GM12874 (cell line): ENCODE results near the gene DLG5.

Source experiments
- TF ChIP-seq, protein P1 (sequence below): IDR thresholded peaks from 2 replicates; pipeline ENCODE4 v1.5.1; 2011; ENCODE audit warnings: low read depth, mild to moderate bottlenecking, control low read depth, low read length, moderate library complexity; ENCODE audit not compliant: insufficient read depth

The DLG5 gene

DNA sequence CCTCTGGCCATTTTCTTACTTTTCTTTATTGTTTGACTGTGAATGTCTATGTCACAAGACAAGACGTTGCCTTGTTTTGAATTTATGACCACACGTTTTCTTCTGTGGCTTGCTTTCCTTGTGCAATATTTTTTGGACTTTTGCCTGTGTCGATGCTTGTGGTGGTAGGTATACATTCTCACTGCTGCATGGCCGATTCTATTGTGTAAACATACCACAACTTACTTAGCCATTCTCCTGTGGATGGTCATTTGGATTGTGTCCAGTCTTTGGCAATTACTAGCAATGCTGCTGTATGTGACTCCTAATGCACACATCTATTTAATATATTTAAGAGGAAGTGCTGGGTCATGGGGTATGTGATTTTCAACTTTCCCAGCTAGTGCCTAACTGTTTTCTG, 18.0 kb upstream of the DLG5 start:
- TF ChIP-seq, protein P1, sequence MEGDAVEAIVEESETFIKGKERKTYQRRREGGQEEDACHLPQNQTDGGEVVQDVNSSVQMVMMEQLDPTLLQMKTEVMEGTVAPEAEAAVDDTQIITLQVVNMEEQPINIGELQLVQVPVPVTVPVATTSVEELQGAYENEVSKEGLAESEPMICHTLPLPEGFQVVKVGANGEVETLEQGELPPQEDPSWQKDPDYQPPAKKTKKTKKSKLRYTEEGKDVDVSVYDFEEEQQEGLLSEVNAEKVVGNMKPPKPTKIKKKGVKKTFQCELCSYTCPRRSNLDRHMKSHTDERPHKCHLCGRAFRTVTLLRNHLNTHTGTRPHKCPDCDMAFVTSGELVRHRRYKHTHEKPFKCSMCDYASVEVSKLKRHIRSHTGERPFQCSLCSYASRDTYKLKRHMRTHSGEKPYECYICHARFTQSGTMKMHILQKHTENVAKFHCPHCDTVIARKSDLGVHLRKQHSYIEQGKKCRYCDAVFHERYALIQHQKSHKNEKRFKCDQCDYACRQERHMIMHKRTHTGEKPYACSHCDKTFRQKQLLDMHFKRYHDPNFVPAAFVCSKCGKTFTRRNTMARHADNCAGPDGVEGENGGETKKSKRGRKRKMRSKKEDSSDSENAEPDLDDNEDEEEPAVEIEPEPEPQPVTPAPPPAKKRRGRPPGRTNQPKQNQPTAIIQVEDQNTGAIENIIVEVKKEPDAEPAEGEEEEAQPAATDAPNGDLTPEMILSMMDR = no peak

- TF ChIP-seq, protein P1 = no peak
These were observed 16.8 kb upstream of the DLG5 start for GRCh38 chr10:77943121-77943901.

DNA sequence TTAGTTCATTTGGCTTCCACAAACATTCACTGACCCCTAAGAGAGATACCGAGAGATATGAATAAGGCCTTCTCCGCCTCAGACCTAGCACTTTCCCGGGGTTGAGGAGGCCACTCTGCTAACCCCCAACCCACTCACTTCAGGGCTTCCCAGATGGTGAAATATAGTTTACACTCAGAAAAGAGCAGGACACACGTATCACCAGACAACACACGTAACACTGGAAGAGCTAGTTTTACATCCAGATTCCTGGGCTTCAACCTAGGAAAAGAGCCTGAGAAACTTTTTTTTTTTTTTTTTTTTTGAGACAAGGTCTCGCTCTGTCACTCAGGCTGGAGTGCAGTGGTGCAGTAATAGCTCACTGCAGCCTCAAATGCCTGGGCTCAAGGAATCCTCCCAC, 15.2 kb upstream of the DLG5 start:
- TF ChIP-seq, protein P1 = no peak

DNA sequence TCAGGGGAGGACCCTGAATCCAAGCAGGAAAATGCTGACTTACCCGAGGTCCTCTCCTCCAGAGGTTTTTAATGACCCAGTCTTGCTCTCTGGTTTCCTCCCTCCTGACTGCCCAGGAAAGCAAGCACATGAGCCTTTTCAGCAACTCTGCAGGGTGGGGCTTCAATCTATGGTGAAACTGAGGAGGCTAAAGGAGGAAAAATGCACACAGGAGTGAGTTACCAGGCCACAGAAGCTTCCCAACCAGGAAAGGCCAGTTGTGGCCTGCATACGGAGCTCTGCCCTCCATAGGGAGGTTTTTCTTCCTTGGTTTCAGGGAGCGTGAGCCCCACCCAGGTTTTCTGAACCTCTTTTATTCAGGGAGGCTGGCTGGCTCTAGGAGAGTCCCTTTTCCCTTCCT, 14.1 kb upstream of the DLG5 start:
- TF ChIP-seq, protein P1 = no peak

DNA sequence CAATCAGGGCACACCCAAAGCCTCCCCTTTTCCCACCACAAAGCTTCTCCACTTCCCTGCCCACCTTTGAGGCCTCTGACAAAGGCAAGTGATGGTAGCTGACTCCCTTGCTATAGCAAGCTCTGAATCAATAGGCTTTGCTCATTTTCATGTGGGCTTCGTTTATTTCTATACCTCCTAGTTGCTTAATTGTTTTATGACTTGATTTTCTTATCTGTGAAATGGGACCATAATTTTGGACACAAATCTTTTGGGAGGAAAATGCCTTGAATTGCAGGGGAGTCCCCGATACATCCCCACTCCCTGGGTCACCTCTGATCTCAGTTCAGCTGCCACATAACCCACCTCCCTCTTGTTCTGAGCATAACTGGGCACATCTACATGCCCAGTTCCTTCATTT, 13.7 kb upstream of the DLG5 start:
- TF ChIP-seq, protein P1 = no peak

DNA sequence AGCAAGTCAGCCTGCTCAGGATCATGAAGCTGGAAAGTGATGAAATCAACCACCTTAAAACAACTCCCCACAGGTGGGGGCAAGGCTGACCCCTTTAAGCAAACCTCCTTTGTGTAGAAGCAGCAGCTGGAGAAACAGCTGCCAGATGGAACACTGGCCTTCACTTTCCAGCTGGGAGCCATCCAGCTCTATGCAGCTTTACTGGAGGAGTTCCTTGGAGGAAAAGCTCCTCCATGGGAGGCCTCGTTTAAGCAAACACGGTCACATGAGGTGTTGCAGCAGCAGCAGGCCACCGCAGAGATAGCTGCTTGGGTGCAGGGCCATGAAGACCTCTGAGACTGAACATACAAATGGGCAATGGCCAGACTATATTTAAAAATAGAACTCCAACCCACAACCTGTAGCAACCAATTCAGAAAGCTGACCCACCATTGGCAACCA, 13.0 kb upstream of the DLG5 start:
- TF ChIP-seq, protein P1 = no peak

DNA sequence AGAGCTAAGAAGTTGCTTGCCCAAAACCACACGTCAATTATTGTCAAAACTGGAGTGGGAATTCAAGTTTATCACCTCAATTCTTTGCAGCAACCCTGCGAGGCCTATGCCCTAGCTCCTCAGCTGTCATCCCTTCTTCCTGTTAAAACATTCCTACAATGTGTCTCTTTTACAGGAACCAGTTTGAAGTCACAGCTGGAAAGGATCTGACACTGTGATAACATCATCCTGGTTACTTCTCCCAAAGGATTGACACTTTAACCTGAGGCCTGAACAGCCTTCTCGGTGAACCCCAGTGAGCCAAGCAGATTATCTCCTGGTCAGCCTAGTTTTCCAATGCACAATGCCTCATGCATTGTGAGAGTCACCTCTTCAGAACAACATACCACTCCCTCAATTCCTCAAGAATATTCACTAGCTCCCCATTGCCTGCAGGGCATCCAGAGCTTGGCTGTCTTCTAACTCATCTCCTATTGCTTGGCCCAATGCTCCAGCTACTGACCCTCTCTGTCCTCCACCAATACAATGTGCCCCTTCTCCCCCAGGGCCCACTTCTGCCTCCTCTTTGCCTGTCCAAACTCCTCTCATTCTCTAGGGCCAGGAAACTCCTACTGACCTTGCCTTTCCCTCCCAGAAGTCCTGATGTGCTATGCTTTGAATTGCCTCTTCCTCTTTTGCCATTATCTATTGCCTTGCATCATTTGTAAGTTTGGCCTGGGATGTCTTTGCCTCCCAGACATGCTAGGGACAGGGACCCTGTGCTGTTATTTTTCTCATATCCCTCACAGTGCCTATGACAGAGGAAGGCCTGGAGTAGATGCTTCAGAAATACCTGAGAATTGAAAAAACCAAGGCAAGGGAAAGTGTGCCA, 10.4 kb upstream of the DLG5 start:
- TF ChIP-seq, protein P1 = no peak
